ENCODE data around the gene MBD5. TPM values are rescaled to one million over a fixed set of nuclear protein-coding genes. Genes with fewer than 3 reads are reported as not detected.

The MBD5 gene
- total RNA-seq, 1 donor from 2014 or later = 38.8 TPM

DNA sequence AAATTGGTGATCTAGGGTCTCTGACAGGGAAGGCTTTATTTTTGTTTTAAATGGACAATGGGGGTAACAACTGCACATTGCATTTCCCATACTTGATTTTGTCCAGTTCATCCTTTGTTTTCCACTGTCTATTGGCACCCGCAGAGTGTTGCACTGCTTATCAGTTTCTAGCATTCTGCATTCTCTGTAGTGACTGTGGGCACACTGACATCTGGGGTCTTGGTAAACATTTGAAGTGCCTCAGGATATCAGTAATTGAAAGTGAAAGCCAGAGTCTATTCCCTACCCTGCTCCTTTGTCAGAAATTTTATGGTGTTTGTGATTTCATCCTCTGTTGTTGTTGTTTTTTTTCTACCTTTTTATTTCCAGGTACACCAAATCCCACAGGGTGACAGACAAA lies 491.6 kb downstream of the MBD5 start:
- Mint-ChIP-seq H3K27me3 (ENCODE audit: insufficient read depth, low read depth) (peaks cover 2% of the 10 kb centered on the region), H3K36me3 (no peaks in the 10 kb centered on the region), H3K4me1 (peaks cover 9% of the 10 kb centered on the region), H3K4me3 (no peak overlapping the region), H3K9me3 (no peaks in the 10 kb centered on the region), H3K27ac (no peak overlapping the region)
- DNase-seq (ENCODE audit: low spot score) = no peak
- Histone ChIP-seq H3K4me3 (no peak overlapping the region), H3K27ac (no peak overlapping the region), H3K4me1 (peaks cover 2% of the 10 kb centered on the region), H3K4me2 (no peak overlapping the region), H3K36me3 (no peaks in the 10 kb centered on the region), H3K79me2 (ENCODE audit: low read depth) (no peaks in the 10 kb centered on the region), H3K27me3 (no peaks in the 10 kb centered on the region), H3F3A (ENCODE audit: low read depth) (no peaks in the 10 kb centered on the region), H3K9me3 (ENCODE audit: low read depth) (no peaks in the 10 kb centered on the region), H4K20me1 (ENCODE audit: low read depth) (no peaks in the 10 kb centered on the region), H2AFZ (replicated peaks) (no peak overlapping the region), H3K9ac (no peak overlapping the region)
- TF ChIP-seq EZH2phosphoT487 (IDR thresholded peaks at IDR 0.05) = no peak
- TF ChIP-seq EZH2 (IDR thresholded peaks at IDR 0.05) = no peak
- no peak for TF ChIP-seq CTCF (IDR thresholded peaks at IDR 0.05)

- H3K9ac ChIP-seq = no peak overlapping the region
- no peak overlapping the region for H3K4me3 Mint-ChIP-seq
- no peak overlapping the region for H3K4me2 ChIP-seq
- H3K4me1 Mint-ChIP-seq = peaks cover 9% of the 10 kb centered on the region
- no peaks in the 10 kb centered on the region for H3K9me3 ChIP-seq (ENCODE audit: low read depth)
- H3K27me3 Mint-ChIP-seq (ENCODE audit: insufficient read depth, low read depth) = peaks cover 2% of the 10 kb centered on the region
- H3K4me3 ChIP-seq = no peak overlapping the region
- no peak overlapping the region for H3K27ac Mint-ChIP-seq
- H3K36me3 ChIP-seq = no peaks in the 10 kb centered on the region
- H3K79me2 ChIP-seq (ENCODE audit: low read depth) = no peaks in the 10 kb centered on the region
- peaks cover 1% of the 10 kb centered on the region for H3K36me3 Mint-ChIP-seq
- H2AFZ ChIP-seq (replicated peaks) = no peak overlapping the region
- H3K9me3 Mint-ChIP-seq = no peaks in the 10 kb centered on the region
- DNase-seq (ENCODE audit: low spot score) = no peak
- no peaks in the 10 kb centered on the region for H4K20me1 ChIP-seq (ENCODE audit: low read depth)
- H3K27me3 ChIP-seq = no peaks in the 10 kb centered on the region
- no peak for TF ChIP-seq CTCF (IDR thresholded peaks at IDR 0.05)
- no peak for TF ChIP-seq EZH2 (IDR thresholded peaks at IDR 0.05)
- TF ChIP-seq EZH2phosphoT487 (IDR thresholded peaks at IDR 0.05) = no peak
- H3K4me1 ChIP-seq = no peaks in the 10 kb centered on the region
- no peaks in the 10 kb centered on the region for H3F3A ChIP-seq (ENCODE audit: low read depth)
- no peak overlapping the region for H3K27ac ChIP-seq
Measured at GRCh38 chr2:148513427-148513826, 492.5 kb downstream of the MBD5 start.

DNA sequence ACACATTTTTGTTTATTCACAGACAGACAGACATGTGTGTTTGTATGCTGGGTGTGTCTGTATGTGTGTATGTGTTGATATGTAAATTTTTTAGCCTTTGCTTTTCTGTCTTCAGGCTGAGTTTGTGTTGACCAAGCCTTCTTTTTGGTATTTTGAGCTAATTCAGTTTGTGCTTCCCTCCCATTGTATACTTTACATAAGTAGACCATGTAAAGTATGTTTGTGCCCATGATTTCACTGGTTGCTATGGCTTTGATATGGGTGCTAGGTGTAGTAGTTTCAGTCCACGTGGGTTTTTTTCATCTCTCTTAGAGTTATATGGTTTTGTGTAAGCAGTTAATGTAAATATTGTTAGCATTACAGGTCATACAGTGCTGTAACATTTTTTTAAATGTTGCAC lies 494.2 kb downstream of the MBD5 start:
- Histone ChIP-seq H3K27ac (no peak overlapping the region), H3K79me2 (ENCODE audit: low read depth) (no peaks in the 10 kb centered on the region), H3K4me2 (no peak overlapping the region), H3K27me3 (no peaks in the 10 kb centered on the region), H3K4me1 (no peaks in the 10 kb centered on the region), H3K36me3 (no peaks in the 10 kb centered on the region), H3K9me3 (ENCODE audit: low read depth) (no peaks in the 10 kb centered on the region), H3F3A (ENCODE audit: low read depth) (no peaks in the 10 kb centered on the region), H2AFZ (replicated peaks) (no peak overlapping the region), H4K20me1 (ENCODE audit: low read depth) (no peaks in the 10 kb centered on the region), H3K9ac (no peak overlapping the region), H3K4me3 (no peak overlapping the region)
- H3K4me3 Mint-ChIP-seq = no peak overlapping the region
- H3K27me3 Mint-ChIP-seq (ENCODE audit: insufficient read depth, low read depth) = peaks cover 2% of the 10 kb centered on the region
- no peak for DNase-seq (ENCODE audit: low spot score)
- H3K36me3 Mint-ChIP-seq = peaks cover 3% of the 10 kb centered on the region
- H3K27ac Mint-ChIP-seq = no peak overlapping the region
- H3K9me3 Mint-ChIP-seq = no peaks in the 10 kb centered on the region
- H3K4me1 Mint-ChIP-seq = peaks cover 2% of the 10 kb centered on the region
- TF ChIP-seq EZH2 (IDR thresholded peaks at IDR 0.05) = no peak
- no peak for TF ChIP-seq EZH2phosphoT487 (IDR thresholded peaks at IDR 0.05)
- TF ChIP-seq CTCF (IDR thresholded peaks at IDR 0.05) = no peak

All from neural progenitor cell (in vitro differentiated cells).